ENCODE measurements around the gene D2HGDH.
A peak's percentile ranks its signal among the peaks of the same experiment; 100 is the strongest.

The D2HGDH gene

GRCh38 chr2:241811201-241811951 lies 76.9 kb downstream of the D2HGDH start:
- Histone ChIP-seq H3K36me3 (replicated peaks) (no peaks in the 10 kb centered on the region), H3K27ac (no peak overlapping the region), H3K4me3 (ENCODE audit: low read depth, low read length) (no peak overlapping the region), H3K27me3 (replicated peaks) (no peaks in the 10 kb centered on the region)
- in situ Hi-C loops (cut with HindIII; ENCODE audit: low pct_ligation_motif_present, low sequenced_read_pairs): no loop called here
- TF ChIP-seq, protein P1, sequence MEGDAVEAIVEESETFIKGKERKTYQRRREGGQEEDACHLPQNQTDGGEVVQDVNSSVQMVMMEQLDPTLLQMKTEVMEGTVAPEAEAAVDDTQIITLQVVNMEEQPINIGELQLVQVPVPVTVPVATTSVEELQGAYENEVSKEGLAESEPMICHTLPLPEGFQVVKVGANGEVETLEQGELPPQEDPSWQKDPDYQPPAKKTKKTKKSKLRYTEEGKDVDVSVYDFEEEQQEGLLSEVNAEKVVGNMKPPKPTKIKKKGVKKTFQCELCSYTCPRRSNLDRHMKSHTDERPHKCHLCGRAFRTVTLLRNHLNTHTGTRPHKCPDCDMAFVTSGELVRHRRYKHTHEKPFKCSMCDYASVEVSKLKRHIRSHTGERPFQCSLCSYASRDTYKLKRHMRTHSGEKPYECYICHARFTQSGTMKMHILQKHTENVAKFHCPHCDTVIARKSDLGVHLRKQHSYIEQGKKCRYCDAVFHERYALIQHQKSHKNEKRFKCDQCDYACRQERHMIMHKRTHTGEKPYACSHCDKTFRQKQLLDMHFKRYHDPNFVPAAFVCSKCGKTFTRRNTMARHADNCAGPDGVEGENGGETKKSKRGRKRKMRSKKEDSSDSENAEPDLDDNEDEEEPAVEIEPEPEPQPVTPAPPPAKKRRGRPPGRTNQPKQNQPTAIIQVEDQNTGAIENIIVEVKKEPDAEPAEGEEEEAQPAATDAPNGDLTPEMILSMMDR (IDR thresholded peaks at IDR 0.05; ENCODE audit: low read depth, low read length, missing control alignments): no peak
- no peak for DNase-seq

DNA sequence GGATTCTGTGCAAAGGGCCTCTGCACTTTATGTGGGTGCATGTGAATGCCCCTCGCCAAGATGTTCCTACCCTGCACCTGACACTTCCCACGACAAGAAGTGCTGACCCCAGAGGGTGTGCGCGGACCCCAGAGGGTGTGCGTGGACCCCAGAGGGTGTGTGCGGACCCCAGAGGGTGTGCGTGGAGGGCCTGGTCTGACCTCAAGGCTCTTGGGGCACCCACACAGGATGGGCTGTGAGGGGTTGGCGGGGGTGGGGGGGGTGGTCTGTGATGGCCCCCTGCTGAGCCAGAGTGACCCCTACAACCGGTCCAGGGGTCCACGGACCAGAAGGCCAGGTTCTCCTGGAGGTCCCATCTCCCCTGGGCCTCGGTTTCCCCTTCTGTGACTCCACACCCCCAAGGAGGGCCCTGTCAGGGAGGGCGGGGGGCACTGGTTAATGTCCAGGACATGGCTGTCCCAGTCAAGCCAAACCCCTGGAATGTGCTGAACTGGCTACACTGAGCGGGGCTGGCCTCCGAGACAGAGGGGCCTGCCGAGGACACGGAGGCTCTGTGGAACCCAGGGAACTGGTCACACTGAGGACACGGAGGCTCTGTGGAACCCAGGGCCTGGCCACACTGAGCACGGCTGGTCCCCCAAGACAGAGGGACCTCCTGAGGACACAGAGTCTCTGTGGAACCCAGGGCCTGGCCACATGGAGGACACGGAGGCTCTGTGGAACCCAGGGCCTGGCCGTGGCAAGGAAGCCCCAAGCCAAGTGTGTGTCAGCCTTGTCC lies 77.7 kb downstream of the D2HGDH start:
- Histone ChIP-seq H3K27me3 (replicated peaks) (no peaks in the 10 kb centered on the region), H3K4me3 (ENCODE audit: low read depth, low read length) (no peak overlapping the region), H3K36me3 (replicated peaks) (no peaks in the 10 kb centered on the region), H3K27ac (no peak overlapping the region)
- TF ChIP-seq, protein P1 (IDR thresholded peaks at IDR 0.05; ENCODE audit: low read depth, low read length, missing control alignments): no peak
- in situ Hi-C loops (cut with HindIII; ENCODE audit: low pct_ligation_motif_present, low sequenced_read_pairs): no loop called here
- no peak for DNase-seq

DNA sequence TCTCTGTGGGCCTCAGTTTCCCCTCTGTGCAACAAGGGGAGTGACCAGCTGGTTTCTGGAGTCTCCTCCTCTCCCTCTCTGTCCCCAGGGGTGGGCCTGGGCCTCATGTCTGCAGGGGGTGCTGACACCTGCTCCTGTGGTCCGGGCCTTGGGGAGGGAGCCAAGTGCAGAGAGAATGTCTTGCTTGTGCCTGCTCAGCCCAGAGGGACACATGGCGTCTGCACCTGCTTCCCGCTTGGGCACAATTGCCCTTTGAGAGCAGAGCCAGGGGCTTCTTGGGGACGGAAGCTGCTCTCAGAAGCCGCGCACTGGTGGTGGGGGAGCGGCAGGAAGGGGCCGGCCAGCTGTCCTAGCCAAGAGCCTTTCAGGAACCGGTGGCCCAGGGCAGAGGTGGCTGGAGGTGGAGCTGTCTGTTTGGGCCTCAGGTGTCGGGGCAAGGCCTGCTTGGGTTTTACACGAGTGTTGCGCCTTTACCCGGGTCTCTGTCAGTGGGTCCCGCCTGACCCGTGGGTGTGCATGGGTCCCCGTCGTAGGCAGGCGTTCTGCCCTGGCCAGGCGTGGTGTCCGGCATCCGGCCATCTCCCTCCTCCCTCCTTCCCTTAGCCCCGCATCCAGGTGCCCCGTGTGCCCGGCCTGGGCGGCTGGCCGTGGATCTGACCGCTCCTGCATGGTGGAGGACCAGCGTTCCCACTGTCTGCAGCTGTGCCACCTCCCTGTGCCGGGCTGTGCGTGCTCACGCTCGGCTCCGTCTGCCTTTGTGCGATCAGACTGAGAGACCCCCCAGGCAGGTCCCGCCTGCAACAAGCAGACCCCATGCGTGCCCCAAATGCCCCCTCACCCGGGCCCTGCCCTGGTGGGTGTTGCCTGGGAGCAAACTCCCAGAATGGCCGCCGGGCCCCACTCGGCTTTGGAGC lies 78.6 kb downstream of the D2HGDH start:
- no peak overlapping the region for H3K4me3 ChIP-seq (ENCODE audit: low read depth, low read length)

DNA sequence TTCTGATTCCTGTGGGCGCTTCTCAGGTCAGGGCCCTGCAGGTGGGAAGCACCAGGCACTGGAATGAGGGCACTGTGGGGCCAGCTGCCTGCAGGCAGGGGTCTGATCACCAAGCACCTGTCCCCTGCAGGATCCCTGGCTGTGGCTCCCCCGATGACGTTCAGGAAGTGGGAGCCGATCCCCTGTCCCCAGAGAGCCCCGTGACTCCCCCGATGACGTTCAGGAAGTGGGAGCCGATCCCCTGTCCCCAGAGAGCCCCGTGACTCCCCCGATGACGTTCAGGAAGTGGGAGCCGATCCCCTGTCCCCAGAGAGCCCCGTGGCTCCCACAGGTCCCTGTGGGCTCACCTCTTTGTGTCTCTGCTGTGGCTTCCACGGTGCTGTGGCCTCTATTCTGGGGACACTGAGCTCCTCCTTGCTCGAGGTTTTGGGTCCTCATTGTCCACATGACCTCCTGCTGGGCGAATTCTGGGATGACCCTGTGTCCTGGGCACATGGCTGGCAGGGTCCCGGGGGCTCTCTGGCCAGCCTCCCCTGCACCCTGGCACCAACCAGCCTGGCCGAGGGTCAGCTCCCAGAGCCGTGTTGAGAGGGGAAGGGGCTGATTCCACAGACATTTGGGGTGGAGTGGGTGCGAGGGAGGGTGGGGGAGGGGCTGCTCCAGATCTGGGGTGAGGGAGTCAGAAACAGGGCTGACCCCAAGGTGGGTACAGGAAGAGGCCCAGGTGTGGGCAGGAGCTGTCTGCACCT lies 79.4 kb downstream of the D2HGDH start:
- Histone ChIP-seq H3K27ac (peak overlapping the region; percentile 33), H3K27me3 (replicated peaks) (no peaks in the 10 kb centered on the region), H3K36me3 (replicated peaks) (no peaks in the 10 kb centered on the region), H3K4me3 (ENCODE audit: low read depth, low read length) (no peak overlapping the region)
- in situ Hi-C loops (cut with HindIII; ENCODE audit: low pct_ligation_motif_present, low sequenced_read_pairs): no loop called here
- DNase-seq: peak; percentile 31
- TF ChIP-seq, protein P1 (IDR thresholded peaks at IDR 0.05; ENCODE audit: low read depth, low read length, missing control alignments): no peak

More for the DNA sequence above, 78.6 kb downstream of the D2HGDH start:
- in situ Hi-C loops (cut with HindIII; ENCODE audit: low pct_ligation_motif_present, low sequenced_read_pairs): no loop called here
- H3K27ac ChIP-seq: peak overlapping the region; percentile 33
- no peak for DNase-seq
- H3K36me3 ChIP-seq (replicated peaks): no peaks in the 10 kb centered on the region
- H3K27me3 ChIP-seq (replicated peaks): no peaks in the 10 kb centered on the region
- TF ChIP-seq, protein P1 (IDR thresholded peaks at IDR 0.05; ENCODE audit: low read depth, low read length, missing control alignments): no peak

DNA sequence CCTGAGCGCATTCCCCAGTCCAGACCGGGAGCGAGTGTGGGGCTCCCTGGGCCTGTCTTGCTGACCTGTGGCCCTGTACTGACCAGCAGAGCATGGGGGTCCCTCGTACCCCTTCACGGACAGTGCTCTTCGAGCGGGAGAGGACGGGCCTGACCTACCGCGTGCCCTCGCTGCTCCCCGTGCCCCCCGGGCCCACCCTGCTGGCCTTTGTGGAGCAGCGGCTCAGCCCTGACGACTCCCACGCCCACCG lies 79.9 kb downstream of the D2HGDH start:
- H3K27ac ChIP-seq: no peak overlapping the region

More for the DNA sequence above, 79.9 kb downstream of the D2HGDH start:
- no peaks in the 10 kb centered on the region for H3K36me3 ChIP-seq (replicated peaks)
- H3K27me3 ChIP-seq (replicated peaks): no peaks in the 10 kb centered on the region
- TF ChIP-seq, protein P1 (IDR thresholded peaks at IDR 0.05; ENCODE audit: low read depth, low read length, missing control alignments): no peak
- in situ Hi-C loops (cut with HindIII; ENCODE audit: low pct_ligation_motif_present, low sequenced_read_pairs): no loop called here
- DNase-seq: no peak
- H3K4me3 ChIP-seq (ENCODE audit: low read depth, low read length): no peak overlapping the region

Measured in brain microvascular endothelial cell (primary cell).